PC-3 (cell line): ENCODE data around the gene CAPN10. TPM values are rescaled to one million over a fixed set of nuclear protein-coding genes. Genes with fewer than 3 reads are reported as not detected.
A peak's percentile ranks its signal among the peaks of the same experiment; 100 is the strongest.

Experiments
- ATAC-seq: fragments of 200-7000 bp; cut with Tn5 transposase; 2 replicates; pipeline ENCODE4 v1.9.1; 2020; ENCODE audit warnings: mild to moderate bottlenecking, moderate library complexity
- BruUV-seq: library from RNA; stranded (reverse); fragments of 400-500 nt; replicated peaks from 2 replicates; lab custom pipeline; 2021; lab: Mats Ljungman, UMichigan
- CTCF ChIA-PET: fragments of 300-600 bp; sonication (Branson Sonifier 250); formaldehyde crosslinking; loops from one replicate; lab custom pipeline; 2022; ENCODE audit warnings: antibody characterized with exemption; lab: Charles Lee
- POLR2A ChIA-PET: fragments of 300-600 bp; sonication (Branson Sonifier 250); formaldehyde crosslinking; loops from one replicate; lab custom pipeline; 2022; ENCODE audit warnings: antibody characterized with exemption; ENCODE audit not compliant: unreplicated experiment; lab: Charles Lee
- DNase-seq: peaks from one replicate; pipeline ENCODE4 v3.0.0-alpha.2; 2015
- H2AFZ ChIP-seq: fragments of 300-600 bp; sonication (generic); 2 replicates; pipeline ENCODE4 v1.6.0; 2016; ENCODE audit warnings: antibody characterized with exemption, low read length
- H3F3A ChIP-seq: fragments of 300-600 bp; sonication (generic); one replicate; pipeline ENCODE4 v1.6.0; 2017; ENCODE audit warnings: antibody characterized with exemption, low read length, control low read depth, mild to moderate bottlenecking; ENCODE audit not compliant: unreplicated experiment
- H3K27ac ChIP-seq: fragments of 300-600 bp; sonication (generic); 2 replicates; pipeline ENCODE4 v1.5.1; 2016; ENCODE audit warnings: mild to moderate bottlenecking, low read length
- H3K27me3 ChIP-seq: fragments of 300-600 bp; sonication (generic); 2 replicates; pipeline ENCODE4 v1.6.1; 2016; ENCODE audit warnings: low read length, mixed read lengths
- H3K36me3 ChIP-seq: fragments of 300-600 bp; sonication (generic); 2 replicates; pipeline ENCODE4 v1.6.1; 2016; ENCODE audit warnings: low read depth, mixed run types, low read length, mixed read lengths
- H3K4me1 ChIP-seq: fragments of 300-600 bp; sonication (generic); 2 replicates; pipeline ENCODE4 v1.5.1; 2016; ENCODE audit warnings: low read length; ENCODE audit not compliant: insufficient read depth
- H3K4me2 ChIP-seq: fragments of 300-600 bp; sonication (generic); 2 replicates; pipeline ENCODE4 v1.6.0; 2016; ENCODE audit warnings: low read length
- H3K4me3 ChIP-seq: fragments of 300-600 bp; sonication (generic); 2 replicates; pipeline ENCODE4 v1.5.1; 2016; ENCODE audit warnings: mild to moderate bottlenecking, low read length, mixed read lengths
- H3K79me2 ChIP-seq: fragments of 300-600 bp; sonication (generic); 2 replicates; pipeline ENCODE4 v1.6.1; 2017; ENCODE audit warnings: low read length, mixed read lengths
- H3K9ac ChIP-seq: fragments of 300-600 bp; sonication (generic); 2 replicates; pipeline ENCODE4 v1.6.0; 2016; ENCODE audit warnings: mild to moderate bottlenecking, low read length
- H3K9me2 ChIP-seq: fragments of 300-600 bp; sonication (generic); replicated peaks from 2 replicates; pipeline ENCODE4 v1.6.1; 2016; ENCODE audit warnings: mixed run types, low read length, mixed read lengths
- H3K9me3 ChIP-seq: fragments of 300-600 bp; sonication (generic); 2 replicates; pipeline ENCODE4 v1.6.1; 2016; ENCODE audit warnings: low read length, mixed read lengths
- H4K20me1 ChIP-seq: fragments of 300-600 bp; sonication (generic); 2 replicates; pipeline ENCODE4 v1.6.1; 2016; ENCODE audit warnings: low read length, mixed read lengths
- CTCF ChIP-seq: fragments of 300-600 bp; sonication (generic); conservative IDR thresholded peaks from 2 replicates; pipeline ENCODE4 v1.5.1; 2017; ENCODE audit warnings: antibody characterized with exemption, low read depth, mild to moderate bottlenecking, low read length
- EZH2 ChIP-seq: fragments of 300-600 bp; sonication (generic); IDR thresholded peaks from one replicate; pipeline ENCODE4 v1.6.1; 2017; ENCODE audit warnings: antibody characterized with exemption, mild to moderate bottlenecking, low read length; ENCODE audit not compliant: unreplicated experiment
- EZH2phosphoT487 ChIP-seq: fragments of 300-600 bp; sonication (generic); IDR thresholded peaks from 2 replicates; pipeline ENCODE4 v1.6.1; 2018; ENCODE audit warnings: mild to moderate bottlenecking, antibody characterized with exemption, low read length, borderline replicate concordance
- intact Hi-C: fragments of 100-400 bp; cut with micrococcal nuclease; formaldehyde crosslinking; loops from 2 replicates; pipeline ENCODE4 v1.9.0; 2023
- total RNA-seq: library from RNA; depleted of rRNA; stranded (reverse); fragments of >200 nt; gene quantifications from 2 replicates; pipeline ENCODE4 v1.2.3, GENCODE V29; 2014

CAPN10 gene
- total RNA-seq, 1 experiment from 2014 or later, result 32.2 TPM

GRCh38 chr2:240586919-240587800, 626 bp downstream of the CAPN10 start:
- Histone ChIP-seq H3K9ac (peak overlapping the region; percentile 93), H3K9me2 (no peaks in the 10 kb centered on the region), H3K27ac (no peak overlapping the region), H3K4me1 (peaks cover 33% of the 10 kb centered on the region), H3K36me3 (no peaks in the 10 kb centered on the region), H4K20me1 (peaks cover 8% of the 10 kb centered on the region), H3K9me3 (no peaks in the 10 kb centered on the region), H2AFZ (peak overlapping the region; percentile 87), H3K27me3 (no peaks in the 10 kb centered on the region), H3F3A (no peaks in the 10 kb centered on the region), H3K4me3 (peak overlapping the region; percentile 93), H3K4me2 (peak overlapping the region; percentile 96), H3K79me2 (peaks cover 91% of the 10 kb centered on the region)
- DNase-seq (peak; percentile 51), ATAC-seq (peak; percentile 55)
- intact Hi-C loops, result no loop called here
- no peak for TF ChIP-seq EZH2
- TF ChIP-seq CTCF, result no peak
- TF ChIP-seq EZH2phosphoT487, result no peak
- ChIA-PET POLR2A (interaction anchor here (0.5 to 1.3 kb wide), 5 partner anchors 21 to 728 kb away, joined by 3 to 9 read pairs (median 4); no protein-coding TSS in a partner anchor), CTCF (interaction anchor here (1.0 to 1.2 kb wide), 2 partner anchors 21 kb away, joined by 4 read pairs; no protein-coding TSS in a partner anchor)
- TSS peak; percentile 49 for BruUV-seq

DNA sequence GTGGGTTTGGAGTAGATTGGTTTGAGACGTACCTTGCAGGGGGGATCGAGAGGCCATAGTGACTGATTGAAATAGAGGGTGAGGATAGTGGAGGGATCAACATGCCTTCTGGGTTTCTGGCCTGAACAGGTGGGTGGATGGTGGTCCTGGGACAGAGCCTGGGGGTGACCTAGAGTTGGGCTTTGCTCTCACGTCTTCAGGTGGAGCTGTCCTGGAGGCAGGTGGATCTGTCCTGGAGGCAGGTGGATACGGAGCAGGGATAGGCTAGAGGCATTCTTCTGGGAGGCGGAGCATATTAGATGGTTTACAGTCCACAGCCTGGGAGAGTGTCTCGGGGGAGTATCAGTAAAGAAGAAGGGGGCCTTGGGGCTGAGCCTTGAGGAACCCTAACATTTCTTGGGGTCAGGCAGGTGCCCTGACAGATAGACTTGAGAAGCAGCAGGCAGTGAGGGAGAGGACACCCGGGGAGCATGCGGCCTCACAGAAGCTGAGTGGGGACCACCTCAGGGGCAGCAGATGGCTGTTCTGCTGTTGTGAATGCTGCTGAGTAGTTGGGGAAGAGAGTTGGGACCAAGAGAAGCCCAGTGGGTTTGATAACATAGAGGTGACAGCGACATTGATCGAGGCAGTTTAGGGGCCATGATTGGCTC, 1.6 kb downstream of the CAPN10 start:
- no TSS peak for BruUV-seq
- H3K4me3 ChIP-seq, result peak overlapping the region; percentile 93

More for the DNA sequence above, 1.6 kb downstream of the CAPN10 start:
- peaks cover 87% of the 10 kb centered on the region for H3K79me2 ChIP-seq
- H3K27me3 ChIP-seq, result no peaks in the 10 kb centered on the region
- H3K27ac ChIP-seq, result no peak overlapping the region
- ATAC-seq (no peak), DNase-seq (no peak)
- no peak overlapping the region for H2AFZ ChIP-seq
- peak overlapping the region; percentile 96 for H3K4me2 ChIP-seq
- intact Hi-C loops, result no loop called here
- H3K36me3 ChIP-seq, result no peaks in the 10 kb centered on the region
- ChIA-PET POLR2A (interaction anchor here (0.6 kb wide), 1 partner anchor 18 kb away, joined by 4 read pairs; no protein-coding TSS in a partner anchor), CTCF (no interaction called here)
- H3K9ac ChIP-seq, result no peak overlapping the region
- TF ChIP-seq EZH2phosphoT487, result no peak
- TF ChIP-seq CTCF, result no peak
- TF ChIP-seq EZH2, result no peak
- H3K4me1 ChIP-seq, result peaks cover 24% of the 10 kb centered on the region
- no peaks in the 10 kb centered on the region for H3K9me3 ChIP-seq
- H3F3A ChIP-seq, result no peaks in the 10 kb centered on the region
- peaks cover 8% of the 10 kb centered on the region; the same call in 1 of the 2 replicates for H4K20me1 ChIP-seq
- no peaks in the 10 kb centered on the region for H3K9me2 ChIP-seq
